PFSK-1 (cell line): ENCODE results near the gene TAS2R41.

Experiments
- FOXP2 ChIP-seq: optimal IDR thresholded peaks from 2 replicates; pipeline ENCODE3; 2011; ENCODE audit warnings: borderline replicate concordance, control low read depth, inconsistent platforms; ENCODE audit not compliant: insufficient read depth; ENCODE audit errors: extremely low read length, extremely low read depth
- POLR2AphosphoS5 ChIP-seq: IDR thresholded peaks from 2 replicates; pipeline ENCODE4 v1.6.1; 2012; ENCODE audit warnings: low read depth, mild to moderate bottlenecking, control low read depth, low read length, moderate library complexity
- SIN3A ChIP-seq: IDR thresholded peaks from 2 replicates; pipeline ENCODE4 v1.6.1; 2012; ENCODE audit warnings: mild to moderate bottlenecking, low read length, moderate library complexity, borderline replicate concordance; ENCODE audit not compliant: insufficient read depth
- TAF1 ChIP-seq: IDR thresholded peaks from 2 replicates; pipeline ENCODE4 v1.6.1; 2012; ENCODE audit warnings: low read length, control low read depth, borderline replicate concordance; ENCODE audit not compliant: insufficient read depth
- TF ChIP-seq, protein P1 (sequence below), 2 experiments: IDR thresholded peaks; 2 replicates each; pipeline versions ENCODE4 v1.6.1 to v1.8.0; 2011 to 2012; ENCODE audit warnings: low read depth in 2 of 2, low read length in 2 of 2, control low read depth in 1 of 2, inconsistent platforms in 1 of 2, mild to moderate bottlenecking in 1 of 2, moderate library complexity in 1 of 2; ENCODE audit not compliant: insufficient read depth in 1 of 2

TAS2R41 gene

DNA sequence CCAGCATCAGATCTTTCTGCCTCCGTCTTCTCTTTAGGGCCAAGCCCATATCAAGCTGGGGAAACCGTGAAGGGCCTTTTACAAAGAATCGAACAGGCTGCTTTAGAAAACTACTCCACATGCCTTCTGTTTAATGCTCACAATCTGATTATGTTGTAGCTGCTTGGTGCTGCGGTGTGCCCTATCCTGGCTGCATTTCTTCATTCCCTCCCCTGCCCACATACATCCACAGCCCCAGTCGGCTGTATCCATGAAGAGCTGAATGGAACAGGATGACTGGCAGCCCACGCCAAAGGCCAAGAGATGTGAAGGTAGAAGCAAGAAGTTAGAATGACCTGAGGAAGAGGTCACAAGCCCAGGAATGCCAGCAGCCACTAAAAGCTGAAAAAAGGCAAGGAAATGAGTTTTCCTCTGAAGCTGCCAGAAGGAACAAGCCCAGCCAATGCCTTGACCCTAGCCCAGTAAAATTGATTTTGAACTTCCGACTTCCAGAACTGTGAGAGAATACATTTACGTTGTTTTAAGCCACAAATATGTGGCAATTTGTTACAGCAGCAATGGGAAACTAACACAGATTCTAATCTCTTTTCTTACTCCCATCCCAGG is 22.2 kb downstream of the TAS2R41 start:
- TF ChIP-seq FOXP2 = no peak
- TF ChIP-seq, protein P1, sequence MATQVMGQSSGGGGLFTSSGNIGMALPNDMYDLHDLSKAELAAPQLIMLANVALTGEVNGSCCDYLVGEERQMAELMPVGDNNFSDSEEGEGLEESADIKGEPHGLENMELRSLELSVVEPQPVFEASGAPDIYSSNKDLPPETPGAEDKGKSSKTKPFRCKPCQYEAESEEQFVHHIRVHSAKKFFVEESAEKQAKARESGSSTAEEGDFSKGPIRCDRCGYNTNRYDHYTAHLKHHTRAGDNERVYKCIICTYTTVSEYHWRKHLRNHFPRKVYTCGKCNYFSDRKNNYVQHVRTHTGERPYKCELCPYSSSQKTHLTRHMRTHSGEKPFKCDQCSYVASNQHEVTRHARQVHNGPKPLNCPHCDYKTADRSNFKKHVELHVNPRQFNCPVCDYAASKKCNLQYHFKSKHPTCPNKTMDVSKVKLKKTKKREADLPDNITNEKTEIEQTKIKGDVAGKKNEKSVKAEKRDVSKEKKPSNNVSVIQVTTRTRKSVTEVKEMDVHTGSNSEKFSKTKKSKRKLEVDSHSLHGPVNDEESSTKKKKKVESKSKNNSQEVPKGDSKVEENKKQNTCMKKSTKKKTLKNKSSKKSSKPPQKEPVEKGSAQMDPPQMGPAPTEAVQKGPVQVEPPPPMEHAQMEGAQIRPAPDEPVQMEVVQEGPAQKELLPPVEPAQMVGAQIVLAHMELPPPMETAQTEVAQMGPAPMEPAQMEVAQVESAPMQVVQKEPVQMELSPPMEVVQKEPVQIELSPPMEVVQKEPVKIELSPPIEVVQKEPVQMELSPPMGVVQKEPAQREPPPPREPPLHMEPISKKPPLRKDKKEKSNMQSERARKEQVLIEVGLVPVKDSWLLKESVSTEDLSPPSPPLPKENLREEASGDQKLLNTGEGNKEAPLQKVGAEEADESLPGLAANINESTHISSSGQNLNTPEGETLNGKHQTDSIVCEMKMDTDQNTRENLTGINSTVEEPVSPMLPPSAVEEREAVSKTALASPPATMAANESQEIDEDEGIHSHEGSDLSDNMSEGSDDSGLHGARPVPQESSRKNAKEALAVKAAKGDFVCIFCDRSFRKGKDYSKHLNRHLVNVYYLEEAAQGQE (IDR thresholded peaks at IDR 0.05; ENCODE audit: insufficient read depth in 1 of 2, low read depth in 2 of 2, low read length in 2 of 2) = no peak
- TF ChIP-seq SIN3A = no peak
- TF ChIP-seq POLR2AphosphoS5 = no peak

DNA sequence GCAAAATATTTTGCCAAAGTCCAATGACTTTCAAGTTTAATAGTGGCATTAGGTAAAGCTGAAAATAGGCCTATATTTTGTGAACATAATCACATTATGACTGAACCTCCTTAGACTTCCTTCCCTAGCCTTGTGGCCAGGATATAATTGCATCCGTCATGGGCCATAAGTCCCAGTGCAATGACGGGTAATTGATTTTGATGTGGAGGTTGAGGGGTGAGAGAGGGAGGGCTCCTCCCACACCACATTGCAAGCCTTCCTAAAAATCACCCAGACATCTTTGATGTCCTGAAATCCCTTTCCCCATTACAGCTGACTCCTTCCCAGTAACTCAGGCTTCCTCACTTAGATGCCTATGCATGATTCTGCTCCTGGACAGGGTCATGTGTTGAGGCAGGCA is 25.6 kb downstream of the TAS2R41 start:
- no peak for TF ChIP-seq POLR2AphosphoS5
- TF ChIP-seq, protein P1 (IDR thresholded peaks at IDR 0.05; ENCODE audit: insufficient read depth in 1 of 2, low read depth in 2 of 2, low read length in 2 of 2) = peak in 1 of 2 experiments; percentile 52; a peak in 1 of 4 replicates

DNA sequence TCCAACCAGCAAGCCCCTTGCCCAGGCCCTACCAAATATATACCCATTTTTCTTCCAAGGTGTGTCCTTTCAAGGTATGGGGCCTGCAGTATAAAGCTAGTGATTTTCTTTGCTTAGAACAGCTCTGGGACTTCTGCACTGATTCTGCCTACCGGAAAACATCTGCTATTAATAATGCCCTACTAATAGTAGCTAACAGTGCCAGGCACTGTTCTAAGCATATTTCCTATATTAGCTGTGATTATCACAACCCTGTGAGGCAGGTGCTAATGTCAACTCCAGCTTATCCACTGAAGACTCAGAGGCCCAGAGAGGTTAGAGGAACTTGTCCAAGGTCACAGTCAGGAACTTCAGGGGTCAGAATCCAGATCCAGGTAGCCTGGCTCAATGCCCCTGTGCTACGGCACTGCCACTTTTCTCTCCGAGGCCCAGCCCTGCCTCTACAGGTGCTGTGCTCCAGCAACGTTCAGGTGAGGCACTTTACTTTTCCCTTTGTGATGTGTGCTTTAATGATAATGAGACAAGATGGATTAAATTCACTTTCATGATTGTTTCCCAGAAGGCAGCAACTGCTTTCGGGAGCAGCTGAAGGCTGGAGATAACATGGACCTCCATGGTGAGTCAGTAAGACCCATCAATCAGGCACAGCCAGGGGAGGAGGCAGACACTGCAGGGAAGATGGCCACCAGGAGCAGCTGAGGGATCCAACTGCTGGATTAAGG is 26.7 kb downstream of the TAS2R41 start:
- no peak for TF ChIP-seq SIN3A
- TF ChIP-seq FOXP2 = no peak
- TF ChIP-seq, protein P1 (IDR thresholded peaks at IDR 0.05; ENCODE audit: insufficient read depth in 1 of 2, low read depth in 2 of 2, low read length in 2 of 2) = no peak
- no peak for TF ChIP-seq TAF1
- TF ChIP-seq POLR2AphosphoS5 = no peak

DNA sequence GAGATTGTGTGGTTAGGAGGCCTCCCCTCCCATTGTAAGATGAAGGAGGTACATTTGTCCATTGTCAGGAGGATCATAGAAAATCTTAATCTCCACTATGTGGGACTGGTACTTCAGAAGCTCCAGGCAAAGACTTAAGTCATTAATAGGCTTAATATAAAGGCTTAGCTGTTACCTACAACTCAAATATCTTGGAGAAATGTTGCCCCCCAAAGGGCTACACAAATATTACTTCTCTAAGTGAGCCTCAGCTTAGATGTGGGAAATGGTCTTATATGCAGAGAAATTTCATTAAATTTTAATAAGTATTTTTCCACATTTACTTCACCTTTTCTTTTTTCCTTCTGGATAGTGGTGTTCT is 27.2 kb downstream of the TAS2R41 start:
- no peak for TF ChIP-seq POLR2AphosphoS5
- no peak for TF ChIP-seq SIN3A
- no peak for TF ChIP-seq TAF1
- TF ChIP-seq, protein P1 (IDR thresholded peaks at IDR 0.05; ENCODE audit: insufficient read depth in 1 of 2, low read depth in 2 of 2, low read length in 2 of 2) = no peak
- no peak for TF ChIP-seq FOXP2
